GM21576 (cell line): ENCODE results near the gene SRSF2.

Source experiments
- ATAC-seq: cut with Tn5 transposase; IDR thresholded peaks from one replicate; pipeline ENCODE4 v1.9.1; 2021; ENCODE audit warnings: mild to moderate bottlenecking, moderate library complexity; ENCODE audit not compliant: unreplicated experiment

Gene SRSF2

DNA sequence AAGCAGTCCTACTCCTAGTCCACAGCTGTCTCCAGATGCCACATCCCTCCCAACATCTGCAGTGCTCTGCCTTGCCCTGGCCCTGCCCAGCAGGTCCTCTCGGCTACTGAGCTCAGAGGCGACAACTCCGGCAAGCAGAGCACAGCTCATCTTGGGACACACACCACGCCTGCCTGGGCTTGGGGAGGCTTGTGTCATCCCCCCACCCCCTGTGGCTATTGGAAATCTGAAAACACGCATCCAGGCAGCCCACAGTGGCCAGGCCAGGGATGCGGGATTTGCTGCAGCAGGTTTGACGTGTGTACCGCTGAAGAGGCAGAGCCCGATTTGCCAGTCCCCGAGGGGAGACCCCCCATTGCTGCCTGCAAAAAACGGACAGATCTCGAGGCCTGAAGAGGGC, 51.8 kb downstream of the SRSF2 start:
- ATAC-seq = no peak

DNA sequence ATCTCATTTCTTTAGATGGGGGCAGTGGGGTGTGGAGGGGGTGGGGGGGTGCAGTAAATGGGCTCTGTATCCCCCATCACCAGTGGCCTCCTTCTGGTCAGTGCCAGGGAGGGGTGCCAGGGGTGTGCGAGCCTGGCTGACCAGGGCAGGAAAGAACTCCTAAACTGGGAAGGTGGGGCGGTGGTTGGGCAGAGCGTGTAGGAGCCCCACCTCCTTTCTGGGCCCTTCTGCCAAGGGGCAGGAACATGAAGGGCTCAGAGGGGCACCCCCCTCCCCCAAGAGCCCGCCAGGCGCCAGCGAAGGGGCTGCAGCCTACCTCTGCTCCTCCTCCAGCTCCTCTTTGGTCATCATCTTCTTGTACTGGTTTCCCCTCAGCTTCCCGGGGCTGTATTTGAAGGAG, 52.4 kb downstream of the SRSF2 start:
- ATAC-seq = no peak
